HUES48 (cell line): ENCODE results near the gene CACNA1D.

Source experiments
- H3K27ac ChIP-seq: one replicate; pipeline ENCODE4 v1.7.0; 2013; ENCODE audit warnings: low read depth, low read length, inconsistent platforms
- H3K27me3 ChIP-seq: 2 replicates; pipeline ENCODE4 v1.6.1; 2013; ENCODE audit warnings: mild to moderate bottlenecking, low read length; ENCODE audit not compliant: control insufficient read depth, insufficient read depth
- H3K36me3 ChIP-seq: 2 replicates; pipeline ENCODE4 v1.6.1; 2013; ENCODE audit warnings: low read length; ENCODE audit not compliant: control insufficient read depth, insufficient read depth
- H3K4me1 ChIP-seq: 2 replicates; pipeline ENCODE4 v1.6.1; 2013; ENCODE audit warnings: mild to moderate bottlenecking, low read length; ENCODE audit not compliant: control insufficient read depth, insufficient read depth
- H3K4me3 ChIP-seq: 2 replicates; pipeline ENCODE4 v1.5.1; 2013; ENCODE audit warnings: mild to moderate bottlenecking, low read depth, low read length
- H3K9ac ChIP-seq: 2 replicates; pipeline ENCODE4 v1.6.1; 2013; ENCODE audit warnings: mild to moderate bottlenecking, low read depth, low read length, moderate library complexity
- H3K9me3 ChIP-seq: 2 replicates; pipeline ENCODE4 v1.6.1; 2013; ENCODE audit warnings: low read length; ENCODE audit not compliant: control insufficient read depth, insufficient read depth

The CACNA1D gene

GRCh38 chr3:53593611-53594010 is 99.2 kb downstream of the CACNA1D start:
- Histone ChIP-seq H3K4me3 (no peak overlapping the region), H3K9ac (no peak overlapping the region), H3K4me1 (no peaks in the 10 kb centered on the region), H3K9me3 (no peaks in the 10 kb centered on the region), H3K36me3 (no peaks in the 10 kb centered on the region), H3K27ac (no peak overlapping the region), H3K27me3 (no peaks in the 10 kb centered on the region)

DNA sequence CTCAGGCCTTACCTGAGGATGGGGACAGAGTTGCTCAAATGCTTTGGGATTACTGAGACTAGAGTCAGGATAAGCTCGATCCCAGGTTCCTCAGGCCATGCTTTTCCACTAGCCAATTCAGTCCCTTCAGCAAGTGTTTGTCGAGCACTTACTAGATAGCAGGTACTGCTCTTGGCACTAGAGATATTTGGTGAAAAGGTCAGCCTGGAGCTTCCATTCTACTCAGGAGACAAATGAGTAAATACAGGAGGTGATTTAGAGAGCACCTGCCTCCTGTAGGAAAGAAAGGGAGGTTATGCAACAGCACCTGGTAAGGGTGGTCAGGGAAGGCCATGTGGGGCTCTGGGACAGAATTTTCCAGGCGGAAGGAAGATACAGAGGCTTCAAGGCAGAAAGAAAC is 99.9 kb downstream of the CACNA1D start:
- Histone ChIP-seq H3K4me1 (no peaks in the 10 kb centered on the region), H3K9ac (no peak overlapping the region), H3K4me3 (no peak overlapping the region), H3K27ac (no peak overlapping the region), H3K27me3 (no peaks in the 10 kb centered on the region), H3K36me3 (no peaks in the 10 kb centered on the region), H3K9me3 (no peaks in the 10 kb centered on the region)

- Histone ChIP-seq H3K4me1 (no peaks in the 10 kb centered on the region), H3K36me3 (no peaks in the 10 kb centered on the region), H3K27ac (no peak overlapping the region), H3K9me3 (no peaks in the 10 kb centered on the region), H3K27me3 (no peaks in the 10 kb centered on the region), H3K4me3 (no peak overlapping the region), H3K9ac (no peak overlapping the region)
Observed at GRCh38 chr3:53595660-53596059, 101.2 kb downstream of the CACNA1D start.

DNA sequence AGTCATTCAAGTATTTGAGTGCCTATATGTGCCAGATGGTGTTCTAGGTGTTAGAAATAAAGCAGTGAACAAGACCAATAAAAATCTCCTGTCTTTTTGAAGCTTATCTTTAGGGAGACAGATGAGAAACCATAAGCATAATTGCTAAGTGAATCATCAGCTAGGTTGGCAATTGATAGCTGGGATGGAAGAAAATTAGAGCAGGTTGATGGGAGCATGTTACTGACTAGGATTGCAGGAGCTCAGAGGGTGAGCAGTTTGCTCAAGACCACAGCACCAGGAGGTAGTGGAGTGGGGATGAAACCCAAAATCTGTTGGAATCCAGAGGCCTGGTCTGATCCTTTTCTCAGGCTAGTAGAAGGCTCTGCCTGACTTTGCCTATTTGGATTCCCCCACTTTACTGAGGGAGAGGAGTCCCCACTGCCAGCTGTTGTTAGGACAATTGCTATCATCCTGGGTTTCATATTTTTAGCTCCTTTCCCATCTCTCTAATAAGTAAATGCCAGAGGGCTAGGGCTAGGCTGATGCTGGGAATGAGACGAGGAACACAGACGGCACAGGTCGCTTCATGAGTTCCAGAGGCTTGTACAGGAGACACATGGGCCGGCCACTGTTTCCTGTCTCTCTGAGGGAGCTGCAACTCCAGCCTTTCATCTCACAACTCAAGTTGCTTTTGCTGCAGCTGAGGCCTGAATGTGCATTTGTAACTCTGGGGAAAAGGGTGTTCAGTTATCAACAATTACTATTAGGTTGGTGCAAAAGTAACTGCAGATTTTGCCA is 102.9 kb downstream of the CACNA1D start:
- Histone ChIP-seq H3K9ac (no peak overlapping the region), H3K9me3 (no peaks in the 10 kb centered on the region), H3K4me1 (no peaks in the 10 kb centered on the region), H3K4me3 (no peak overlapping the region), H3K27ac (no peak overlapping the region), H3K27me3 (no peaks in the 10 kb centered on the region), H3K36me3 (no peaks in the 10 kb centered on the region)

GRCh38 chr3:53599771-53600170 is 105.4 kb downstream of the CACNA1D start:
- H3K9me3 ChIP-seq: no peaks in the 10 kb centered on the region
- no peak overlapping the region for H3K4me3 ChIP-seq
- H3K4me1 ChIP-seq: no peaks in the 10 kb centered on the region
- no peak overlapping the region for H3K27ac ChIP-seq
- H3K27me3 ChIP-seq: no peaks in the 10 kb centered on the region
- H3K9ac ChIP-seq: no peak overlapping the region
- no peaks in the 10 kb centered on the region for H3K36me3 ChIP-seq

- peaks cover 7% of the 10 kb centered on the region; the same call in 1 of the 2 replicates for H3K9me3 ChIP-seq
- H3K27me3 ChIP-seq: no peaks in the 10 kb centered on the region
- H3K4me3 ChIP-seq: no peak overlapping the region
- H3K27ac ChIP-seq: no peak overlapping the region
- H3K36me3 ChIP-seq: no peaks in the 10 kb centered on the region
- no peaks in the 10 kb centered on the region for H3K4me1 ChIP-seq
- no peak overlapping the region for H3K9ac ChIP-seq
Observed at GRCh38 chr3:53602866-53603265, 108.5 kb downstream of the CACNA1D start.

- no peak overlapping the region for H3K4me3 ChIP-seq
- H3K27me3 ChIP-seq: no peaks in the 10 kb centered on the region
- no peaks in the 10 kb centered on the region for H3K4me1 ChIP-seq
- no peak overlapping the region for H3K9ac ChIP-seq
- peaks cover 7% of the 10 kb centered on the region; the same call in 1 of the 2 replicates for H3K9me3 ChIP-seq
- H3K27ac ChIP-seq: no peak overlapping the region
- no peaks in the 10 kb centered on the region for H3K36me3 ChIP-seq
Observed at GRCh38 chr3:53604232-53604631, 109.8 kb downstream of the CACNA1D start.

- Histone ChIP-seq H3K27me3 (no peaks in the 10 kb centered on the region), H3K9me3 (peaks cover 7% of the 10 kb centered on the region; the same call in 1 of the 2 replicates), H3K27ac (no peak overlapping the region), H3K36me3 (no peaks in the 10 kb centered on the region), H3K9ac (no peak overlapping the region), H3K4me3 (no peak overlapping the region), H3K4me1 (no peaks in the 10 kb centered on the region)
Observed at GRCh38 chr3:53606793-53607192, 112.4 kb downstream of the CACNA1D start.

- H3K9ac ChIP-seq: no peak overlapping the region
- H3K27ac ChIP-seq: no peak overlapping the region
- no peaks in the 10 kb centered on the region for H3K9me3 ChIP-seq
- H3K36me3 ChIP-seq: no peaks in the 10 kb centered on the region
- H3K27me3 ChIP-seq: no peaks in the 10 kb centered on the region
- H3K4me3 ChIP-seq: no peak overlapping the region
- 0 out of 2 replicates have a peak, but pooled peaks cover 5% of the 10 kb centered on the region for H3K4me1 ChIP-seq
Observed at GRCh38 chr3:53612508-53612907, 118.1 kb downstream of the CACNA1D start.

GRCh38 chr3:53613125-53613524 is 118.7 kb downstream of the CACNA1D start:
- Histone ChIP-seq H3K9ac (no peak overlapping the region), H3K4me3 (no peak overlapping the region), H3K9me3 (no peaks in the 10 kb centered on the region), H3K27ac (no peak overlapping the region), H3K4me1 (0 out of 2 replicates have a peak, but pooled peaks cover 5% of the 10 kb centered on the region), H3K27me3 (no peaks in the 10 kb centered on the region), H3K36me3 (no peaks in the 10 kb centered on the region)

DNA sequence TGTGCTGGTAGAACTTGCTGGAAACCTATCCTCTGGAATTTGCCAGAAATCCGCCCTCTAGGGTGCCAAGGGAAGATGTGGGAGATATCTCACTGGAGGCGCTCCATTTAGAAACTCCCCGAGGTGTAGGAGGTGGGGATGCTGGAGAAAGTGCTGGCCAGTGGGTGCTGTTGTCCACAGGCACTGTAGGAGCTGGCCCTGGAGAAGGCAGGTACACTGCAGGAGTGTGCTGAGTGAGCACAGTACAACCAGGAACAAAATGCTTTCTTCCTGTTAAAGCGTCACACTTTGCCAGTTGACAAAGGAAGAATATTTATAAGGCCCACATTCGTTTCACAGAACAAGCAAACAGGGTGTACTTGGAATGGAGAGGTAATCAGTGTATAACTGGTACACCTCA is 119.9 kb downstream of the CACNA1D start:
- H3K9ac ChIP-seq: no peak overlapping the region
- no peaks in the 10 kb centered on the region for H3K36me3 ChIP-seq
- H3K4me3 ChIP-seq: no peak overlapping the region
- H3K4me1 ChIP-seq: 0 out of 2 replicates have a peak, but pooled peaks cover 5% of the 10 kb centered on the region
- no peak overlapping the region for H3K27ac ChIP-seq
- H3K27me3 ChIP-seq: no peaks in the 10 kb centered on the region
- no peaks in the 10 kb centered on the region for H3K9me3 ChIP-seq
